HG03039 (cell line): ENCODE results near the gene ADAMTS18.
"Not testable (repeated sequence)": the region's sequence is repeated elsewhere in the genome, so short reads cannot be mapped to it uniquely, and the experiment has no call there.

Experiments
- ATAC-seq: cut with Tn5 transposase; IDR thresholded peaks from one replicate; pipeline ENCODE4 v1.9.1; 2021; ENCODE audit warnings: mild to moderate bottlenecking, moderate library complexity; ENCODE audit not compliant: unreplicated experiment

ADAMTS18 gene

GRCh38 chr16:77290451-77291115 lies 144.3 kb downstream of the ADAMTS18 start:
- ATAC-seq, result no peak

- ATAC-seq, result no peak
Observed at GRCh38 chr16:77289331-77289809, 145.5 kb downstream of the ADAMTS18 start.

GRCh38 chr16:77288222-77288621 lies 146.6 kb downstream of the ADAMTS18 start:
- ATAC-seq, result no peak

- no peak for ATAC-seq
Observed at GRCh38 chr16:77285676-77286075, 149.2 kb downstream of the ADAMTS18 start.

- ATAC-seq, result no peak
Observed at GRCh38 chr16:77282345-77282744, 152.5 kb downstream of the ADAMTS18 start.

GRCh38 chr16:77279316-77279715 lies 155.5 kb downstream of the ADAMTS18 start:
- not testable (repeated sequence) for ATAC-seq

- no peak for ATAC-seq
Observed at GRCh38 chr16:77277571-77277970, 157.3 kb downstream of the ADAMTS18 start.

GRCh38 chr16:77277141-77277540 lies 157.7 kb downstream of the ADAMTS18 start:
- no peak for ATAC-seq

- no peak for ATAC-seq
Observed at GRCh38 chr16:77276661-77277060, 158.2 kb downstream of the ADAMTS18 start.

GRCh38 chr16:77275303-77275702 lies 159.5 kb downstream of the ADAMTS18 start:
- ATAC-seq, result not testable (repeated sequence)

GRCh38 chr16:77273815-77274214 lies 161.0 kb downstream of the ADAMTS18 start:
- no peak for ATAC-seq

GRCh38 chr16:77271532-77272426 lies 163.1 kb downstream of the ADAMTS18 start:
- no peak for ATAC-seq

GRCh38 chr16:77266185-77266584 lies 168.6 kb downstream of the ADAMTS18 start:
- ATAC-seq, result not testable (repeated sequence)

- ATAC-seq, result no peak
Observed at GRCh38 chr16:77262971-77263370, 171.9 kb downstream of the ADAMTS18 start.

- ATAC-seq, result no peak
Observed at GRCh38 chr16:77250400-77250799, 184.4 kb downstream of the ADAMTS18 start.

GRCh38 chr16:77246150-77246549 lies 188.7 kb downstream of the ADAMTS18 start:
- ATAC-seq, result no peak

GRCh38 chr16:77242471-77242870 lies 192.4 kb downstream of the ADAMTS18 start:
- ATAC-seq, result not testable (repeated sequence)

- no peak for ATAC-seq
Observed at GRCh38 chr16:77238593-77238992, 196.2 kb downstream of the ADAMTS18 start.

- ATAC-seq, result peak; percentile 98
Observed at GRCh38 chr16:77236063-77236511, 198.7 kb downstream of the ADAMTS18 start.

- ATAC-seq, result no peak
Observed at GRCh38 chr16:77234611-77235010, 200.2 kb downstream of the ADAMTS18 start.

- ATAC-seq, result no peak
Observed at GRCh38 chr16:77233799-77234519, 200.9 kb downstream of the ADAMTS18 start.
